Measurements from ENCODE around the gene KRT73. TPM values are rescaled to one million over a fixed set of nuclear protein-coding genes. Genes with fewer than 3 reads are reported as not detected.

The KRT73 gene
- total and polyA plus RNA-seq, 2 of the 8 experiments (the other 6 are each of a cell fraction or from before 2014, with no cell fraction given) = not detected

GRCh38 chr12:52613384-52614030, 4.9 kb downstream of the KRT73 start:
- no peaks in the 10 kb centered on the region for H3K27me3 ChIP-seq (replicated peaks in 1 of 4; ENCODE audit: control insufficient read depth in 3 of 4, extremely low read depth in 1 of 4, insufficient read depth in 3 of 4, low read length in 3 of 4)
- H2AFZ ChIP-seq (ENCODE audit: low read length) = no peak overlapping the region
- 94% methylated on average over 9 of the region's 9 CpGs; no CpG with 5 or more reads in 1 of the 2 experiments for WGBS, 2 experiments (ENCODE audit: extremely low coverage in 1 of 2, insufficient coverage in 1 of 2, insufficient read length in 1 of 2, insufficient replicate concordance in 2 of 2, low coverage in 1 of 2, low lambda C conversion rate in 2 of 2, missing lambda C conversion rate in 1 of 2)
- H2BK15ac ChIP-seq (ENCODE audit: low read length) = no peak overlapping the region
- no peak overlapping the region for H3K14ac ChIP-seq (ENCODE audit: insufficient read length)
- TF ChIP-seq JUND (IDR thresholded peaks at IDR 0.05; ENCODE audit: low read length) = no peak
- no peak overlapping the region for H2BK120ac ChIP-seq (replicated peaks; ENCODE audit: low read depth, low read length)
- H3K18ac ChIP-seq (ENCODE audit: extremely low read depth, low read length) = no peak overlapping the region
- H3K79me1 ChIP-seq (ENCODE audit: low read depth, low read length) = no peaks in the 10 kb centered on the region
- H3K4me3 ChIP-seq (ENCODE audit: extremely low read depth in 1 of 4, insufficient read depth in 2 of 4, low read depth in 3 of 4, low read length in 4 of 4) = no peak overlapping the region
- no peaks in the 10 kb centered on the region for H3K79me2 ChIP-seq (ENCODE audit: control insufficient read depth in 1 of 2, insufficient read depth in 2 of 2, low read length in 2 of 2)
- FAIRE-seq = no peak
- no peaks in the 10 kb centered on the region for H3K9me3 ChIP-seq (ENCODE audit: insufficient read depth in 2 of 2, low read depth in 1 of 2, low read length in 1 of 2)
- CTCF ChIA-PET (ENCODE audit: partially characterized antibody) = interaction anchor here (1.0 to 2.2 kb wide), 2 partner anchors 30 to 93 kb away, joined by 3 to 8 read pairs; no protein-coding TSS in a partner anchor
- POLR2A ChIA-PET (ENCODE audit: partially characterized antibody) = no interaction called here
- no peak overlapping the region for H2BK20ac ChIP-seq (ENCODE audit: low read length)
- H3K9ac ChIP-seq (replicated peaks in 1 of 4; ENCODE audit: extremely low read depth in 1 of 4, low read depth in 3 of 4, low read length in 3 of 4) = no peak overlapping the region
- H4K8ac ChIP-seq (ENCODE audit: extremely low read depth, insufficient read depth, low read length) = no peak overlapping the region
- H2BK12ac ChIP-seq (ENCODE audit: low read depth, low read length) = no peak overlapping the region
- no peak overlapping the region for H4K91ac ChIP-seq (replicated peaks; ENCODE audit: insufficient read length, low read length)
- H3K56ac ChIP-seq (replicated peaks; ENCODE audit: insufficient read length, low read depth, low read length) = no peak overlapping the region
- peak in 1 of 2 experiments; percentile 17 for DNase-seq (ENCODE audit: low read depth in 1 of 2, low spot score in 2 of 2)
- H3K23me2 ChIP-seq (ENCODE audit: low read depth, low read length) = no peaks in the 10 kb centered on the region
- no peak overlapping the region for H2AK5ac ChIP-seq (ENCODE audit: low read depth, low read length)
- no peak overlapping the region for H3K4me2 ChIP-seq (ENCODE audit: insufficient read depth in 1 of 2, low read depth in 2 of 2, low read length in 2 of 2)
- no peak overlapping the region for H3K23ac ChIP-seq (ENCODE audit: insufficient read length)
- H4K5ac ChIP-seq (ENCODE audit: insufficient read length, low read depth, low read length) = no peak overlapping the region
- peaks cover 0 to 3% (median 0%) of the 10 kb centered on the region in 4 experiments; a peak in 1 of 7 replicates for H3K4me1 ChIP-seq (replicated peaks in 1 of 4; ENCODE audit: control insufficient read depth in 3 of 4, insufficient read depth in 4 of 4, low read length in 3 of 4)
- no peaks in the 10 kb centered on the region for H4K20me1 ChIP-seq (replicated peaks in 1 of 2; ENCODE audit: control insufficient read depth in 1 of 2, insufficient read depth in 2 of 2, low read length in 2 of 2)
- no peak overlapping the region for H3K4ac ChIP-seq (replicated peaks; ENCODE audit: insufficient read length, low read depth, low read length)
- H3K27ac ChIP-seq (ENCODE audit: low read depth, low read length) = no peak overlapping the region
- H2BK5ac ChIP-seq (ENCODE audit: low read depth, low read length) = no peak overlapping the region
- no peaks in the 10 kb centered on the region for H3K36me3 ChIP-seq (ENCODE audit: control insufficient read depth in 2 of 4, insufficient read depth in 4 of 4, low read length in 3 of 4)

Data from H1 (cell line).